Trophoblast cell (in vitro differentiated cells and primary cell): Measurements from ENCODE around the gene ANKS1B.

Experiments used
- DNase-seq, 2 donors: peaks; one replicate each; pipeline ENCODE4 v3.0.0-alpha.2; 2016
- H2AFZ ChIP-seq: 2 replicates; pipeline ENCODE4 v1.6.1; 2013; ENCODE audit warnings: low read length, moderate library complexity, mild to moderate bottlenecking; ENCODE audit not compliant: insufficient read depth, poor library complexity
- H2AK5ac ChIP-seq: 2 replicates; pipeline ENCODE4 v1.6.1; 2013; ENCODE audit warnings: mild to moderate bottlenecking, low read length
- H2BK120ac ChIP-seq: 2 replicates; pipeline ENCODE4 v1.6.1; 2013; ENCODE audit warnings: low read length, mild to moderate bottlenecking, moderate library complexity; ENCODE audit not compliant: insufficient read depth, poor library complexity
- H2BK12ac ChIP-seq: 2 replicates; pipeline ENCODE4 v1.6.1; 2013; ENCODE audit warnings: mild to moderate bottlenecking, low read length, moderate library complexity
- H2BK5ac ChIP-seq: 2 replicates; pipeline ENCODE4 v1.6.1; 2013; ENCODE audit warnings: low read length, low read depth, moderate library complexity, mild to moderate bottlenecking; ENCODE audit not compliant: poor library complexity
- H3K14ac ChIP-seq: 2 replicates; pipeline ENCODE4 v1.6.1; 2013; ENCODE audit warnings: mild to moderate bottlenecking, low read length
- H3K18ac ChIP-seq: 2 replicates; pipeline ENCODE4 v1.6.1; 2013; ENCODE audit warnings: mild to moderate bottlenecking, low read length
- H3K23ac ChIP-seq: 2 replicates; pipeline ENCODE4 v1.6.1; 2013; ENCODE audit warnings: low read length
- H3K27ac ChIP-seq: 2 replicates; pipeline ENCODE4 v1.5.1; 2013; ENCODE audit warnings: low read depth, mild to moderate bottlenecking, inconsistent platforms, low read length, moderate library complexity
- H3K27me3 ChIP-seq: 2 replicates; pipeline ENCODE4 v1.6.1; 2013; ENCODE audit warnings: inconsistent platforms, mild to moderate bottlenecking, low read length, moderate library complexity; ENCODE audit not compliant: insufficient read depth
- H3K36me3 ChIP-seq, 2 experiments: 1 replicate in 1 of 2; 2 replicates in 1 of 2; pipeline ENCODE4 v1.6.1; 2013; ENCODE audit warnings: low read length in 2 of 2, mild to moderate bottlenecking in 2 of 2, moderate library complexity in 1 of 2; ENCODE audit not compliant: insufficient read depth in 2 of 2, control insufficient read depth in 1 of 2
- H3K4ac ChIP-seq: 2 replicates; pipeline ENCODE4 v1.6.1; 2013; ENCODE audit warnings: low read depth, mild to moderate bottlenecking, low read length, moderate library complexity
- H3K4me1 ChIP-seq, 2 experiments: 1 replicate in 1 of 2; 2 replicates in 1 of 2; pipeline ENCODE4 v1.6.1; 2013; ENCODE audit warnings: low read length in 2 of 2, mild to moderate bottlenecking in 2 of 2, moderate library complexity in 1 of 2; ENCODE audit not compliant: insufficient read depth in 2 of 2, control insufficient read depth in 1 of 2
- H3K4me2 ChIP-seq: 2 replicates; pipeline ENCODE4 v1.6.1; 2013; ENCODE audit warnings: inconsistent platforms, mild to moderate bottlenecking, low read length, moderate library complexity
- H3K4me3 ChIP-seq: 2 replicates; pipeline ENCODE4 v1.5.1; 2013; ENCODE audit warnings: mild to moderate bottlenecking, low read depth, low read length, inconsistent platforms
- H3K79me1 ChIP-seq: one replicate; pipeline ENCODE4 v1.6.1; 2013; ENCODE audit warnings: low read length
- H3K79me2 ChIP-seq: 2 replicates; pipeline ENCODE4 v1.6.1; 2013; ENCODE audit warnings: low read length, mild to moderate bottlenecking; ENCODE audit not compliant: control insufficient read depth, insufficient read depth, poor library complexity
- H3K9ac ChIP-seq: 2 replicates; pipeline ENCODE4 v1.6.1; 2013; ENCODE audit warnings: mild to moderate bottlenecking, low read length
- H3K9me3 ChIP-seq: 2 replicates; pipeline ENCODE4 v1.6.1; 2013; ENCODE audit warnings: low read depth, mild to moderate bottlenecking, control low read depth, inconsistent platforms, low read length; ENCODE audit not compliant: insufficient read depth
- H4K12ac ChIP-seq: 2 replicates; pipeline ENCODE4 v1.6.1; 2013; ENCODE audit warnings: low read depth, mild to moderate bottlenecking, low read length, moderate library complexity
- H4K8ac ChIP-seq: 2 replicates; pipeline ENCODE4 v1.6.1; 2013; ENCODE audit warnings: low read depth, mild to moderate bottlenecking, low read length, moderate library complexity
- H4K91ac ChIP-seq: one replicate; pipeline ENCODE4 v1.6.1; 2013; ENCODE audit warnings: low read depth, mild to moderate bottlenecking, low read length, moderate library complexity
- WGBS: extraction: QIAGEN DNeasy Blood & Tissue Kit; methylation state at CpG from one replicate; pipeline ENCODE4 v1.1.7; 2013; ENCODE audit warnings: missing lambda C conversion rate; ENCODE audit not compliant: insufficient read length, insufficient coverage; ENCODE audit errors: extremely low coverage; 5-methylcytosine and 5-hydroxymethylcytosine counted together

ANKS1B gene

DNA sequence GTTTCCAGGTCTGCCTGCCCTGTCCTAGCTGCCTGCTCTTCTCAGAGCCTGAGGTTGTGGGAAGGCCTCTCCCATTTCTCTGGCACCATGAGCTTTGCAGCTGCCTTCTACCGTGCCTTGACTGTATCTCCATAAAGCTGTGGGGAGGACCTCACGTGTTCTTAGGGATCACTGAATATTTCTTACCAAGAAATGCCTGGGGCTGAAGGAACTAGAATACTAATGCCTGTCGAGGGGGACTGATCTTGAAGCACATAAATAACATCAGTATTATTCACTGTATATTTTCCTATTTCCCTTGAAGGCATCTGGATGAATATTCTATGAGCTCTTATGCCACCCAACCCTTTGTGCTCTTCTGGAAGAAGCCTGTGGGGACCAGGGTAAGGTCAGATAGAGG, 1236.3 kb downstream of the ANKS1B start:
- Histone ChIP-seq H3K4ac (no peak overlapping the region), H3K79me1 (no peaks in the 10 kb centered on the region), H2AK5ac (no peak overlapping the region), H2BK12ac (no peak overlapping the region), H4K12ac (no peak overlapping the region), H2BK120ac (no peak overlapping the region), H3K14ac (no peak overlapping the region), H3K9ac (no peak overlapping the region), H3K23ac (no peak overlapping the region), H2AFZ (no peak overlapping the region), H3K27ac (no peak overlapping the region), H3K36me3 (no peaks in the 10 kb centered on the region), H3K9me3 (no peaks in the 10 kb centered on the region), H3K4me2 (no peak overlapping the region), H3K4me3 (no peak overlapping the region), H3K18ac (no peak overlapping the region), H4K91ac (no peak overlapping the region), H3K4me1 (peaks cover 2 to 3% of the 10 kb centered on the region in 2 experiments), H2BK5ac (no peak overlapping the region), H3K79me2 (no peaks in the 10 kb centered on the region), H3K27me3 (peaks cover 3% of the 10 kb centered on the region), H4K8ac (no peak overlapping the region)
- no CpG with 5 or more reads among the region's 3 CpGs for WGBS
- no peak for DNase-seq

DNA sequence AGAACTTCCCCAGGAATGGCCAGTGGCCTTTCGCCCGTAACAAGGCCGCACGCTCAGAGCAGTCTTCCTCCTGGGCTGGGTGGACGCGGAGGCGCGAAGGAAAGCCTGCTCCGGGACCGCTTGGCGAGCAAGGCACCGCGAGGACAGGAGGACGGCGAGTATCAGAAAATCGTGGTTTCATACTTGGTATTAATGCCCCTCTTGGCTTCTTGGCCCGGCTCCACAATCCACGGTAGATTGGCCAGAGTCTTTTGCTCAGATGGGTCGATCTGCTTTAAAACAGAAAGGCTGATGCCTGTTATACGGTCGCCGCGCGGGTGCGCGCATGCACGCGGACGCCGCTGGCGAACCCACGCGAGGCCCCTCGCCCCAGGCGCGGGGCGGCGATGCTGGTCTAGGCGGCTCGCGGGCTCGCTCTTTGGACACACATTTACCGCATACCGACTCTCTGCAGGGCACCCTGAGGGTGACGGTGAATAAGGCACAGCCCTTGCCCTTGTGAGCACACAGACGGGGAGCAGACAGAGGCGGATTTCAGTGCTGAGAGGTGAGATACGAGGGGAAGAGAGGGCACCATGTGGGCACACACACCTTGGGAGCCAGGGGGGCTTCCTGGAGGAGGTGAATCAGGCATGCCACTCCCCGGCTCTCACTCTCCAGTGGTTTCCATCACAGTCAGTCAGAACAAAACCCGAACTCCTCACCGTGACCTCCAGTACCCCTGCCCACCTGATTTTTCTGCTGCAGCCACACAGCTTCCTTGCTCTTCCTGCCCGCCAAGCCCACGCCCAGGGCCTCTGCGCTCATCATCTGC, 1239.0 kb downstream of the ANKS1B start:
- Histone ChIP-seq H3K23ac (no peak overlapping the region), H3K4me3 (peak overlapping the region; percentile 26), H3K27me3 (peaks cover 3% of the 10 kb centered on the region), H4K8ac (no peak overlapping the region), H2BK5ac (no peak overlapping the region), H2BK12ac (no peak overlapping the region), H3K36me3 (no peaks in the 10 kb centered on the region), H2AFZ (no peak overlapping the region), H2AK5ac (no peak overlapping the region), H4K91ac (no peak overlapping the region), H3K79me2 (no peaks in the 10 kb centered on the region), H3K18ac (no peak overlapping the region), H3K9me3 (no peaks in the 10 kb centered on the region), H2BK120ac (no peak overlapping the region), H3K79me1 (no peaks in the 10 kb centered on the region), H3K4me1 (peaks cover 0 to 3% of the 10 kb centered on the region in 2 experiments), H3K9ac (no peak overlapping the region), H3K27ac (no peak overlapping the region), H3K14ac (no peak overlapping the region), H3K4ac (no peak overlapping the region), H4K12ac (no peak overlapping the region), H3K4me2 (peak overlapping the region; percentile 51)
- no CpG with 5 or more reads among the region's 54 CpGs for WGBS
- DNase-seq: peak; percentile 59 to 76

DNA sequence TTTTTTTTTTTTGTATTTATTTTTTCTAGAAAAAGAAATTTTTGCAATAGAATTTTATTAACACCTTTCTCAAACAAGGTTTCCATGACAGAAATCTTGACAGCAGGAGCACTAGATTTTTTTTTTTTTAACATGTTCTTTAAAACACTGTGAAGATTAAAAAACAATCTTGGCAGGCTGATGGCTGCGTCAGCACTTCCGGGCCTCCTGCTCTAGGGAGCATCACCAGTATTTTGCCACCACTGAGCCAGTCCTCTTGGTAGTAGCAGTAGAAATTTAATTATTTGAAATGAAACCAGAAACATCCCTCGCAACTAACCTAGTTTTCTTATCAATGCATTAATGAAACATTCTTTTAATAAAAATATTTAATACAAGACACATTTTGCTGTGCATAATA, 1240.1 kb downstream of the ANKS1B start:
- Histone ChIP-seq H2AFZ (no peak overlapping the region), H2BK12ac (no peak overlapping the region), H3K9me3 (no peaks in the 10 kb centered on the region), H2BK5ac (no peak overlapping the region), H3K23ac (no peak overlapping the region), H3K14ac (no peak overlapping the region), H3K79me1 (no peaks in the 10 kb centered on the region), H3K4me1 (peaks cover 0 to 3% of the 10 kb centered on the region in 2 experiments), H4K12ac (no peak overlapping the region), H3K27me3 (peaks cover 3% of the 10 kb centered on the region), H2AK5ac (no peak overlapping the region), H4K91ac (no peak overlapping the region), H3K4me3 (no peak overlapping the region), H3K27ac (no peak overlapping the region), H2BK120ac (no peak overlapping the region), H3K4me2 (no peak overlapping the region), H3K79me2 (no peaks in the 10 kb centered on the region), H3K36me3 (no peaks in the 10 kb centered on the region), H4K8ac (no peak overlapping the region), H3K18ac (no peak overlapping the region), H3K9ac (no peak overlapping the region), H3K4ac (no peak overlapping the region)
- DNase-seq: no peak
- WGBS: no CpG with 5 or more reads among the region's 3 CpGs

DNA sequence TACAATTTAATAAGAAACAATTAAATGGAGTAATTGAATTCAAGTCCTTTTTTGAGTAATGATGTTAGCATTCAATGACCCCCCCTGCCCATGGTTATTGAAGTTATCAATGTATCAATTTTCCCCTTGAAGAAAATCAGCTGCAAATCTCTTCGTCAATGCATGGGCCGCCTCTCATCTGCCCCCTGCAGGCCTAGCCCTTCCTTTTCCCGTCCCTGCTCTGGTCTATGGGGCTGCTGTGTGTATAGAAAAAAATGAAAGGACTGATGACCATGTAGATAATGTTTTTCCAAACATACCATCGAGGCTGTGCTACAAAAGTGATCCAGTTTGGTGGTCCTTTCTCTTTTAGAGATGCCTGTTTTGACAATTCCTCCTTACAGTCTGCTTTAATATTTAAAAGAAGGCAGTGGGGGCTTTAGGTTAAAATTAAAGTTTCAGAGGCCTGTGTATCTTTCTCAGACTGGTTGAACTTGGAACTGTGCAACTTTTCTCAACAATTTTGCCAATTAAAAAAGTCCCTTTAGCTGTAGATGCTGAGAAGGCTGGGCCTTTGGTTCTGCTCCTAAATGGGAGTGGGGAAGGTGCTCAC, 1241.3 kb downstream of the ANKS1B start:
- Histone ChIP-seq H2BK5ac (no peak overlapping the region), H3K4me3 (no peak overlapping the region), H3K4me2 (no peak overlapping the region), H3K23ac (no peak overlapping the region), H3K4me1 (peaks cover 0 to 3% of the 10 kb centered on the region in 2 experiments), H3K9ac (no peak overlapping the region), H3K4ac (no peak overlapping the region), H3K27me3 (peaks cover 3% of the 10 kb centered on the region), H3K79me2 (no peaks in the 10 kb centered on the region), H2AK5ac (no peak overlapping the region), H4K12ac (no peak overlapping the region), H2AFZ (no peak overlapping the region), H2BK12ac (no peak overlapping the region), H4K91ac (no peak overlapping the region), H2BK120ac (no peak overlapping the region), H3K14ac (no peak overlapping the region), H3K36me3 (no peaks in the 10 kb centered on the region), H3K27ac (no peak overlapping the region), H3K18ac (no peak overlapping the region), H3K79me1 (no peaks in the 10 kb centered on the region), H4K8ac (no peak overlapping the region), H3K9me3 (no peaks in the 10 kb centered on the region)
- WGBS: no CpG with 5 or more reads among the region's 4 CpGs
- peak in 1 of 2 donors; percentile 30 for DNase-seq
